GM15510 (cell line): Measurements from ENCODE around the gene DOCK11.

Experiments used
- POLR2A ChIP-seq: IDR thresholded peaks from 3 replicates; pipeline ENCODE4 v1.6.1; 2011; ENCODE audit warnings: borderline replicate concordance; ENCODE audit not compliant: insufficient read length; ENCODE audit errors: extremely low read depth

The DOCK11 gene

DNA sequence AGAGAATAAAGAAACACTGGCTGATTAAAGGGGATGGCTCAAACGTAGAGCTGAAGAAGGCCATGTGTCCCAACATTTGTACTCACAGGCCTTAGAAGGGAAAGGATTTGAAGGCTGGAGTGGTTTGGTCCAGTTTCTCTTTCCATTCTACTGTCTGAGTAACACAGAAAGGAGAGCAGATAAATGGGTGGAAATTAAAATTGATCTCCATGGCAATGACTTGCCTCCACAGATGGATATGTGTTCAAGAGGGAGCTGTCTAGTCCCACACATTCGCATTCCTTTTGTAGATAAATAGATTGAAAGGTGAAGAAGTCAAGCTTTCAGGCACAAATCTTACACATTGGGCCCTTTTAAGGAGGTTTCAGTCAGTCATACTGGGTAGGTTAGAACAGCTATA lies 74.6 kb downstream of the DOCK11 start:
- TF ChIP-seq POLR2A = no peak

DNA sequence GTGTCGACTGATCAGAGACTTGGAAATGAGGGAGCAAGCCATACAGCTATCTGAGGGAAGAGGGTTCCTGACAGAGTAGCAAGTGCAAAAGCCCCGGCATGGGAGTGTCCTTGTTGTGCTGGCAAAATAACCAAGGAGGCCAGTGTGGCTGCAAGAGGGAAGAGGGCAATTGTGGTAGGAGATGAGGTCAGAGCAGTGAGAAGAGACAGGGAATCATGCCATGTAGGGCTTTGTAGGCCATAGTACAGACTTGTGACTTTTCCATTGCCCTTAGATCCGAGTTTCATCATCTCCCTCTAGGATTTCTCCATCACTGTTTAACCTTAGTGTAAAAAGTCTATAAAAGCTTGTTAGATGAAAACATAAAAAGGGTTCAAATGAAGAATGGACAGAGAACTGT lies 76.2 kb downstream of the DOCK11 start:
- no peak for TF ChIP-seq POLR2A

DNA sequence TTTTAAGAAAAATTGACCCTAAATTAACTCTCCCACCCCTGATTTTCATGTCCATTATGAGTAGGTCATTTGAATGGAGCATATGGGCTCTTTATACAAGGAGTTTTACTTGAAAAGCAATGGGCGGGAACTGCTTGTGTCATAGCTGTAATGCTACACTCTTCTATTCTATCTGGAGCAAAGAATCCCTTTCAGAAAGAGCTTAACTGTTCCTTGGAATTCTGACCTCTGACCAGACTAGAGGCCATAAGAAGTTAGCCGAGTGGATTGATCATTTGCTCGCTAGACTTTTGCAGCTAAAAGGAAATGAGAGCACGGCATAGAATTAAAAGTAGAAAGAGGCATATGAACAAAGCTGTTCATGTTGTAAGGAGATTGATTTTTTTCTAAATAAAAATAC lies 79.1 kb downstream of the DOCK11 start:
- TF ChIP-seq POLR2A = no peak

DNA sequence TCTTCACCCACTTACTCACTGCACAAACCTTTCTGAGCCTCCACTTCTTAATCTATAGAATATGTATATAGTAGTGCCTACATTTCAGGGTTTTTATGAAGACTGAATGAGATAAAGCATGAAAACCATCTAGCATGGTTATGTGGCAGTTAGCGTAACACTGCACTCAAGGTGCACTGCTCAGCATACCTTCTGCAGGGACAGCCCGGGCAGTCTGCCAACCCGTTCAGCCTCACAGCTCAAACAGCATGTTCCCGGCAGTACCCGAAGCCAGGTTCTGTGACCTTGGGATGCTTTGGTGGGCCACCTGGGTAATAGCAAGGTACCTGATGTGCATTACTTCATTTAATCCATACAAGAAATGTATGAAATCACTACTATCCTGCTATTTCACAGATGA lies 81.4 kb downstream of the DOCK11 start:
- TF ChIP-seq POLR2A = no peak

DNA sequence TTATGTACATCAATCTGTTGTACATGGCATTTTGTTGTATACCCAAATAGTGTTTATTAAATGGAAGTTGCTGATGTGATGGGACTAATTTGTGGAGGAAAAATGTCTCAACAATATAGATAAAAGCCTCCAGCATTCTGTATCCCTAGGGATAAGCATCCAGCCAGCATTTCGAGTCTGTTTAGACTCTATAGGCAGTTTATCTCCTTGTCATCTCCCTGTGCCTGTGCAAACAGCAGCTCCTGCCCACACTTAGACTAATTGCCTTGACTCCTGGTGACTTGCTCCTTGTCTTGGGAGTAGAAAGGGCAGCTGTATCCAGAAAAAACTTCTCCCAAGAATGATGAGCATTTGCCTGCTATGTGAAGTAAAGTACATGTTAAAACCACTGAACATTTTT lies 83.8 kb downstream of the DOCK11 start:
- TF ChIP-seq POLR2A = no peak

DNA sequence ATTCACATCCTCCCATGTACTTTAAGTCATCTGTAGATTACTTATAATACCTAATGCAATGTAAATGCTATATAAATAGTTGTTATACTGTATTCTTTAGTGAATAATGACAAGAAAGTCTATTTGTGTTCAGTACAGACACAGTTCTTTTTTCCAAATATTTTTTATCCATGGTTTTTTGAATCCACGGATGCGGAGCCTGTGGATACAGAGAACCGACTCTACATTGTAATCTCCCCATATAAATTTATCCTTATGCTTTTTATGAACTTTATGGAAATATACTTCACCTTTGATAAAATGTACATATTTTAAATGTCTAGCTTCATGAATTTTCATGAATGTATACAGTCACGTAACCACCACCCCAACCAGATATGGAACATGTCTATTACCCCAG lies 88.2 kb downstream of the DOCK11 start:
- no peak for TF ChIP-seq POLR2A

DNA sequence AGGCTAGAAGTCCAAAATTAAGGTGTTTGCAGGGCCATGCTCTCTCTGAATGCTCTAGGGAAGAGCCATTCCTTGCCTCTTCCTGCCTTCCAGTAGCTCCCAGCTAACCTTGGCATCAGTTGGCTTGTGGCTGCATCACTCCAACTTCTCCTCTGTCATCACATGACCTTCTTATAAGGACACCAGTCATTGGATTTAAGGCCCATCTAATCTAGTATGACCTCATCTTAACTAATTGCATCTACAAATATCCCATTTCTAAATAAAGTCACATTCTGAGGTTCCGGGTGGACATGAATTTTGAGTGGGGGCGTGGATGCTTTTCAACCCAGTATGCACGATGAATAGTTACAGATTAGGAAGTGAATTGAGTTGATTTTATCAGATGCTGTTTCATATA lies 89.7 kb downstream of the DOCK11 start:
- no peak for TF ChIP-seq POLR2A

DNA sequence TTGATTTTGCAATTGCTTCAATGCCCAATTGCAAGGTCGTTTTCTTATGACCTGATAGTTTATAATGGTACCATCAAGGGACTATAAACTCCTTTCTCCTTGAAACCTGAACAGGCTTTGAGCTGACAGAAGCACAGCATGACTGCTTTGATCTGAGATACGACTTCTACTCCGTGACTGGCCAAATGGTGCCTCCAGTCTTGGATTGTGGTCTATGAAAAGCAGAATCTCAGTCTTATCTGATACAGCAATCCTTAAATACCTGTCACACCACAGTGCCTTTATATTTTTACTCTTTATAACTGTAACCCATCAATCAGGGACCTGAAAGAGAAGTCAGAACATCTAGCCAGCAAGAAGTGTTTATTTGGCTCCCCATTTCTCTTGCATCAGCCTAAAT lies 93.1 kb downstream of the DOCK11 start:
- TF ChIP-seq POLR2A = no peak

DNA sequence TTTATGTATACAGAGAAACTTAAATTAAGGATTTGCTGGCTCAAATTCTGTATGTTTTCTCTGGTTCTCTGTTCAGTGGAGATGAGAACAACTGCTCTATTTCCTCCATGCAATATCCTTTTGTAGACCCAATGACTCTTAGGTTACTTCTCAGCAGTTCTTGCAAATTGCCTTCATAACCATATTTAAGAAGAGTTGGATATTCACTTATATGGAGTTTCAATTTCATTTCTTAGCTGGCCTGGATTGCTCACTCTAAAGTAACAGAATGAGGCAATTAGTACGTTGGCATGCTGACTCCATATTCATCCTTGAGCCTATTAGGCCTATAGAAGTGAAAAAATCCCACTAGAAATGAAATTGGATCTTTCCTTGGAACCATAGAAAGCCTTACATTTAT lies 93.6 kb downstream of the DOCK11 start:
- TF ChIP-seq POLR2A = no peak

DNA sequence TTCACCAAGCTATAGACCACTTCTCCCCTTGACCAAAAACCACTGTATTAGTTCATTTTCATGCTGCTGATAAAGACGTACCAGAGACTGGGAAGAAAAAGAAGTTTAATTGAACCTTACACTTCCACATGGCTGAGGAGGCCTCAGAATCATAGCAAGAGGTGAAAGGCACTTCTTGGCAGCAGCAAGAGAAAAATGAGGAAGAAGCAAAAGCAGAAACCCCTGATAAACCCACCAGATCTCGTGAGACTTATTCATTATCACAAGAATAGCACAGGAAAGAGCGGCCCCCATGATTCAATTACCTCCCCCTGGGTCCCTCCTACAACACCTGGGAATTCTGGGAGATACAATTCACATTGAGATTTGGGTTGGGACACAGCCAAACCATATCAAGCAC lies 97.8 kb downstream of the DOCK11 start:
- TF ChIP-seq POLR2A = no peak

DNA sequence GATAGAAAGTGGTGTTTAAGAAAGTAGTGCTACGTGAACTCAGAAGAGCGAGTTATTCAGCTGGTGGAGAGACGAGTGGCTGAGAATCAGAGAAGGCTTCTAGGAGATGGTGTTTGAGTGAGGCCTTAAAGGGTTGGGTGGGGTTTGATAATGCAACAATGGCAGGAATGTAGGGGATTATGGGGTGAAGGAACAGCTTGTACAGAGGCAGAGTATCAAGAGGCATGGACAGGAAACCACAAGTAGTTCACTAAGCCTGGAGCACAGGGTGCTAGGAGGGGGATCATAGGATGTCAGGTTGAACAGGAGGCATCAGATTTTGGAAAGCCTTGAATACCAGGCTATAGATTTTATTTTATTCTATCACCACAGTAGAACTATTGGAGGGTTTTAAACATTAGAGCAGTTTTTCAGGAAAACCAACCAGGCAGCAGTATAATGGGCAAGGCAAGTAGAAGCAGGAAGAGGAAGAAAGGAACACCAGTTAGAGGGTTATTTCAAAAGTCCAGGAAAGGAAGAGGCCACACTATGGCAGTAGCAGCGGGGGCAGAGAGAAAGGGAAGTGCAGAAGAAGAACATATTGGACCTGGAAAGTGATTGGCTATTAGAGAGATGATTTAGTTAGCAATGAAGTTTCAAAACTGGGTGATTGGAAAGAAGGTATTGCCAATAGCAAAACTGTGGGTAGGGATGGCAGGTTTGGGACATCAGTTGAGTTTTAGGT lies 99.2 kb downstream of the DOCK11 start:
- TF ChIP-seq POLR2A = no peak

DNA sequence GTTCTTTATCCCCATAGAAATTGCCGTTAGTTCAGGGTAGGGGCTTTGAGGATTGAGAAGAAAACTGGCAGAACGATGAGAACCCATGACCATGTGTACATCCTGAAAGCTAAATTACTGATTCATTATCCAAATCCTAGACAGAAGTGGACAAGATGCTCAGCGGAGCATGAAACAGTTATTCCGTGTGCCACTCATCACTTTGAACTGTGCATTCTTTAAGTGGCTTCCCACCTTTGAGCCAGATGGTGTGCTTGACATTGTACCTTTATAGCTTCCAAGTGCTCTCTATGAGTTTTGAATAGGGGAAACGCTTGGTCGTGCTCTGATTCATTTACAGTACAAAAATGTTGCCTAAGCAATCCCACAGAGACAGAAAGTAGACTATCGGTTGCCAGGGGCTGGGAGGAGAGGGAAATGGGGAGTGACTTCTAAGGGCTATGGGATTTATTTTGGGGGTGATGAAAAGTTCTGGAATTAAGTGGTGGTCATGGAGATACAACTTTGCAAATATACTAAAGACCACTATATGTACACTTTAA lies 100.0 kb downstream of the DOCK11 start:
- TF ChIP-seq POLR2A = no peak

DNA sequence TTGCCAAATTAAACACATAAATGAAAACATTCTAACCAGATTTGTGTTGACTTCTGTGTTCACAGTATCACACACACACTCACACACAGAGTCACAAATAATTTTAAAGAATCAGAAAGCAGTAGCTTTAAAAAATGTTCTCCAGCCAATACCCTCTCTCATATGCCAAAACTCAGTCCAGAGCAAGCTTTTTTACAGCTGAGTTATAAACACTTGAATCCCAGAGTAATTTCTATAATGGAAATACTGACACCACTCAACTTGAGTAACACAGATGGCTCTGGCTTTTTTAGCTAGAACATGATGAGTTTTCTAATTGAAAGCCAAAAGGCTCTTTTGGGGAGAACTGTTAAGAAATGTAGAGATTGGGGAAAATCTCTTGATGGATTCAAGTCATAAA lies 100.8 kb downstream of the DOCK11 start:
- TF ChIP-seq POLR2A = no peak

DNA sequence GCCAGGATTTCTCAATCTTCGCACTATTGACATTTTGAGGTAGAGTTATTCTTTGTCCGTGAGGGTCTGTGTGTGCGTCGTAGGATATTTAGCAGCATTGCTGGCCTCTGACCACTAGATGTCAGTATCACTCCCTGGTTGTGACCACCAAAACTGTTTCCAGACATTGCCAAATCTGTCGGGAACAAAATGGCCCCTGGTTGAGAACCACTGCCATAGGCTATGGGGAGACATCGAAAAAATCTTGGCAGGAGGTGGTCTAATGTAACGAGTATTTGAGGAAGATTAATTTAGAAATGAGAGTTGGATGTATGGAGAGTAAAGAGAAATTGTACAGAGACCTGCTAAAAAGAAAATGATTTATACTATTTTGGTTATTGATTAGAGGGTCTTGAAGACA lies 108.4 kb downstream of the DOCK11 start:
- TF ChIP-seq POLR2A = no peak

DNA sequence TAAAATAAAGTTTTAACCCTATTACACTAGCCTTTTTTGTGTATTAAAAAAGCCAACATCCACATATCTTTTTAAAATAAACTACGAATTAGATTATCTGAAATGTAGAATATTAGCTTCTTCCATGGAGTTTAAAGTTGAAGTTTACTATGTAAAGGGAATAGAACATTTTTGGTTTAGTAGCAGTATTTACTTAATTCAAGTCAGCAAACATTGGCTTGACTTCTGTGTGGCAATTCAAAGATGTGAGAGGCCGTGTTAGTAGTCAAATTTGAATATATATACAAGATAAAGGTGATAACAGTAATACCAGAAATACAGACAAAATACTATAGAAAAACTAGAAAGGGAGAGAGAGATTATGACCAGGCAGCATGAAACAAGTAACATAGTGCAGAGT lies 116.7 kb downstream of the DOCK11 start:
- no peak for TF ChIP-seq POLR2A

DNA sequence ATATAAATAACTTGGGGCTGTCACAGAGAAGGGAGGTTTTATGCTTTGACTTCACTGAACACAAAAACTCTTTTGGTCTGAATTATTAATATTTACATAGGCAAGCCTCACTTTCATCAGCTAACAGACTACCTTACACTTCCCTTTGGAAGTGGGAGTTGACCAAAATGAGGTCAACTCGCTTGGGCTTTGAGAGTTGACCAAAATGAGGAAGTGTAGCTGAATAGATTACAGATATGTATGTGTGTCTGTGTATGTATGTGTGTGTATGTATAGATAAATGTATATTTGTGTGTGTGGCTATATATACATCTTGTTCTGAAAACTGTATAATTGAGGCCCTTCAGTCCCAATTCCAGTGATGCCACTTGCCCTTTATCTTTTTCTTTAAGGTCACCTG lies 118.5 kb downstream of the DOCK11 start:
- TF ChIP-seq POLR2A = no peak

DNA sequence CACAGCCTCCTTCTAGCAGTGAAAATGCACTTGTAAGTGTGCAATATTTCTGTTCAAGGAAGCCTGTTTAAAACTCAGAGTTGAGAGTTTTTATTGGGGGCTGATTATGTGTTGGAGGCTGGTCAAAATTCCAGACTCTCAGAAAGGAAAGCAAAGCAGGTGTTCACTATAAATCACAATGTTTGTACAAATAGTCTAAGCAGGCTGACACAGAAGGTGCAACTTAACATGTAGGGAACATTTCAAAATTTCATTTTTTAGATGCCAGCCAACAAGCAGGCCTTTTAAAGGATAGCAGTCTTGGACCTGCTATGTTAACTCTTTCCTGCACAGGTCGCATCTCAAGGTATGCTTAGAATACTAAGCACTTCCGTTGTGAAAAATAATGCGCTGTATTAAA lies 119.5 kb downstream of the DOCK11 start:
- no peak for TF ChIP-seq POLR2A
